GM21526 (cell line): ENCODE measurements around the gene COL25A1.
A peak's percentile ranks its signal among the peaks of the same experiment; 100 is the strongest.

ENCODE experiments used
- ATAC-seq: cut with Tn5 transposase; IDR thresholded peaks from one replicate; pipeline ENCODE4 v1.9.1; 2021; ENCODE audit warnings: moderate library complexity; ENCODE audit not compliant: unreplicated experiment, low FRiP score

COL25A1 gene

GRCh38 chr4:109302361-109303139, at the start of gene COL25A1:
COL25A1 (minus strand) TSS chr4:109302658.
- ATAC-seq = no peak

GRCh38 chr4:109350121-109350520, 47.7 kb upstream of the COL25A1 start:
- no peak for ATAC-seq

- ATAC-seq = no peak
Observed at GRCh38 chr4:109334129-109335105, 32.0 kb upstream of the COL25A1 start.

DNA sequence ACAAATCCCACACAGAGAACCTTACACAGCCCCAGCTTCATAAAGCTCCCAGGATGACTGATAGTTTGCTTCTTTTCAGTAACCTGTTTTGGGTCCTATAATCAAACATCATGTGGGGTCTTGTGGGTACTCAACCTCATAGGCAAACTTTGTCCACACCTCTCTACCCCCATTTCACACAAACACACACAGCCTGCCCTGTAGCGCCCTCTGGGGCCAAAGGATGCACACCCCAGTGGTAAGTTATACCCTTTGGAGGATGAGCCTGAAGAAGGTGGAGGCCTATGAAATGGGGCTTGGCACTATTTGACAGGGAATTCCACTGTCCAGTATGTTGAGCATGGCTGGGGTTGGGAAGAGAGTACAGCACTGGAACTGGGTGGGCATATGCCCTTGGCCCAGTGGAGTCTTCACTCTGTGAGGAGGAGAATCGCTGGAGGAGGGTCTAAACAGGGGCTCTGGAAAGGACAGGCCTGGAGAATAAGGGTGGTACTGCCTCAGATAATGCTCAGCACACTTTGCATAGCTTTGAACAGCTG, 30.5 kb upstream of the COL25A1 start:
- ATAC-seq = no peak

- ATAC-seq = no peak
Observed at GRCh38 chr4:109327641-109328040, 25.2 kb upstream of the COL25A1 start.

DNA sequence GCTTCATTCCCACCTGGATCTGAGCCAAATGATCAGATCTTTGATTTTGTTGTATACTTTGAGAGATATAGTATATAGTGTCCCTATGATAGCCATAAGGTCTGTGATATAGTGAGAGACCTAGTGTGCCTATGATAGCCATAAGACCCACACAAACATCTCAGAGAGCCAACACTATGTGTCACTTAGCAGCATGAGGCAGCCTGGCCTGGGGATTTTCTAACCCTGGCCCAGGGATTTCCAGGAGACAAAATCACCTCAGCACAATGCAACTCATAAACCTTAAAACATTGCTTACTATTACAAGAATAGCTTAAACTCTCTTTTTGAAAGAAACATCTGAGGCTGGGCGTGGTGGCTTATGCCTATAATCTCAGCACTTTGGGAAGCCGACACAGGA, 23.2 kb upstream of the COL25A1 start:
- ATAC-seq = no peak

- ATAC-seq = no peak
Observed at GRCh38 chr4:109323348-109323747, 20.9 kb upstream of the COL25A1 start.

GRCh38 chr4:109321232-109321631, 18.8 kb upstream of the COL25A1 start:
- peak; percentile 53 for ATAC-seq

GRCh38 chr4:109319684-109320083, 17.2 kb upstream of the COL25A1 start:
- ATAC-seq = no peak

DNA sequence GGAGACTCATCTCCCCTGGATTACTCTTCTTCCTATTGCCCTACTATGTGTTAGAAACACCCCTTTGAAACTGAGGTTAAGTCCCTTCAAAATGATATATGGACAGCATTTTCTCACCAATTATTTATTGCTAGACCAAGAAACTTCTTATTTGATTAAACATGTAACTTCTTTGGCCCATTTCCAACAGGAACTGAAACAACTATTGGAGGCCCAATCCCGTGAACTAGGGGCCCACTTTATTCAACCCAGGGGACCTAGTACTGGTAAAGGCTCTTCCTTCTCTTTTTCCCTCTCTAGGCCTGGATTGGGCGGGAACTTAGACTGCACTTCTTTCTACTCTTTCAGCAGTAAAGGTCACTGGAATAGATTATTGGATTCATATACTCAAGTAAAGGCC, 16.7 kb upstream of the COL25A1 start:
- ATAC-seq = no peak

DNA sequence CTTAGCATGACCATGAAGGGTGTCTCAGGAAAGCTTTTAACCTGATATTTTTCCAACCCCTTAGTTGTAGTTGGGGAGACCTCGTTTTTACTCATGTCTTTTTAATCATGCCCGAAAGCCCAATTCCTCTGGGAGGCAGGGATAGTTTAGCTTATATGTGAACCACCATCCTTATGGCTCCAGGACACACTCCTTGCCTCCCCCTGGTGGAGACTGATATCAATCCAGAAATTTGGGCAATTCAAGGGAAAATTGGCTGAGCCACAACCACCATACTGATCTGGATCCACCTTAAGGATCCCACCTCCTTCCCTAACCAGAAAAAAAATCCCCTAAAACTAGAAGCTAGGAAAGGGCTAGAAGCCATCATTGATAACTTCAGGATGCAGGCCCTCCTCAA, 13.4 kb upstream of the COL25A1 start:
- no peak for ATAC-seq

- no peak for ATAC-seq
Observed at GRCh38 chr4:109315341-109315740, 12.9 kb upstream of the COL25A1 start.

DNA sequence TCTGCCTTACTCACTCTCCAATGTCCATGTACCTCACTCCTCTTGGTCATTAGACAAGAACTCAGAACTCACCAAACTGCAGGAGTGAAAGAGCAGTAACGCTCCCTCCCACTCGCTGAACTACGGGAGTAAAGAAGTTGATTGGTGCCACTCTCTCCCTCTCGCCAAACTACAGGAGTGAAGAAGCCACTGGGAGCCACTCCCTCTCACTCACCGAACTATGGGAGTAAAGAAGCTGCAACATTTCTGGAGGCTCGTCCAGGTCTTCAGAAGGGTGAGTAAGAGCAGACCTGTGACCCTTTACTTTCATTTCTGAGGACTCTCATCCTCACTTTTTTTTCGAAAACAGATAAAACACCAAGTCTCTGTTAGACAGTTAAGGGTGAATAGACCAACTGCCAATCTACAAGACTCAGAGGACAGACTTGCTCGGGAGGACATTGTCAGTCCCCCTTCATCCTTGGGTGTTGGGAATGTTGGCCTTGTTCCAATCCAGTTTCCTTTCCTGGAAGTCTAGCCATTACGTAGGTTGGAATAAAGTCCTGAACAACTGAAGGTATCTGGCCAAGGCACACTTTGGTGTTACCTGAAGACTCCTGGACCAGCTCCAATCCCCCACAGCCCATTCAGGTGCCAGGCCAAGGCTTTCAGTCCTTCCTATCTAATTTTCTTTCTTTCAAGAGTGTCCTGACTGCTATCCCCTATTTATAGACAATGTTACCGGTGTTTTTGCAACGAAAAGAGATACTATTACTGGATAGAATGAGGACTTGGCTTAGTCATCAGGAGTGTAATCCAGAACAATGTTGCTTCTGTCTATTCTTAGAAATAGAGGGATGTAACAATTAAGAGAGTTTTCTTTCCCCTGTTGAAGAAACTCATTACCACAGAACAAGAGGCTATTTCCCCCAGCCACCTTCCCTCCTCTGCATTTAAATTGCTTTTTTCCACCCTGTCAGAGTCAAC, 11.0 kb upstream of the COL25A1 start:
- no peak for ATAC-seq

DNA sequence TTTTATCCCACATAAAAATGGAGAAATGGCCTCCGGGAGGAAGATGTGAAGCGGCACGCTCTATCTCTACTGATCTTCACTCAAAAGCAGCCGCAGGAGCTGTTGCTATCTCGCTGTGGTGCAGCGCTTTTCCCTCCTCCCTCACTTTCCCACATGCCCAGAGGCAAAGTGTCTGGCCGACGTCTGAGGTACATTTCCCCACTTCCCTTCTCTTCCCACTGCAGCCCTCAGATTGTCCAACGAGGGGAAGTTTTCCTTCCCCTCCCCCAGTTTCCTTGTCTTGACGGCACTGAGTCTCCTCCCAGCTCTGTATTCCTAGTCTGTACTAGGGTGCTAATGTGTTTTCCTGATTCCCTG, 660 bp upstream of the COL25A1 start:
- ATAC-seq = no peak

DNA sequence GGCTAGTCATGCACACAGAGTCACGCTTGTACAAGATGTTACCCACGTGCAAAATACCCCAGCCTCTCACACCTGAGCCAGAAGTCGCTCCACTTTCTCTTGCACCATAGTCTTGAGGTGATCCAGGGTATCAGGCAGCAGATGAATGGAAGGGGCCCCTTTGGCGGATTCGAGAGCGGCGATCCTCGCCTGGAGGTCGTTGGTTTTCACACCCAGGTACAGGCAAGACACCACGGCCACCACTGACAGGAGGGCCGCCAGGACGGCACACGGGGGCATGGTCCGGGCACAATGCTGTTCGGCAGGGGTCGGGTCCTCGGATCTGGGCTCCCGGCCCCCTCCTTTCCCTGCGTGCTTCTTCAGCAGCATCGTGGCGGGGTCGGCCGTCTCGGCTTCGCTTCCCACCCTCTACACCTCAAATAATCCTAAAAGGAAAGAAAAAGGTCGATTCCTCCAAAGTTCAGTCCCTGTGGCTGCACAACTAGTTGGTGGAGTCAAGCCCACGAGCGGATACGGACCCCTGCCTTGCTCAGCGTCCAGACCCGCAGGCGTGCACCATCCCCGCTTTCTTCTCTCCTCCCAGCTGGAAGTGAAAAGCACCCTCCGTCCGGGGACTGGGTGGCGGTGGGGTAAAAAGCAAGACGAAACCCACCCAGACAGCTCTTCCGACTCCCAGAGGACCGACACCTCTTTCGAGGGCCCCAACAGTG, 652 bp downstream of the COL25A1 start:
- ATAC-seq = no peak

GRCh38 chr4:109298279-109299010, 4.0 kb downstream of the COL25A1 start:
- ATAC-seq = peak; percentile 42

- ATAC-seq = no peak
Observed at GRCh38 chr4:109296527-109296926, 5.9 kb downstream of the COL25A1 start.

DNA sequence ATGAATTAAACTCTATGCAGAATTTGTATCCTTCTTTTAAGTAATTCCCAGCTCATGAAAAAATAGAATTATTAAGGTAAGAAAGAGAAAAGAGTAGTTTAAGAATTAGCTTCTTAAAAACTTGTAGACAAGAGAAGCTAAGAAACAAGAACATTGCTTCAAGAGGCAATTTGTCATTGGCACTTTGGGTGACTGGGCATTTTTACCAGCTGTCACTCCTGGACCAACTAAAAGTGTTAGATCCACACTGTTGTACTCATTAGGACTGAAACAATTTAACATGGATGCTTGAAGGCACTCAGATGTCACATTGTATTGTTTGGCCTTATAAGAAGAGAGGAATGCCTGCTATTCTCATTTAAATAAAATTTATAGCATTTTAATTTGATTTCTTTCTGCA, 7.4 kb downstream of the COL25A1 start:
- ATAC-seq = no peak

DNA sequence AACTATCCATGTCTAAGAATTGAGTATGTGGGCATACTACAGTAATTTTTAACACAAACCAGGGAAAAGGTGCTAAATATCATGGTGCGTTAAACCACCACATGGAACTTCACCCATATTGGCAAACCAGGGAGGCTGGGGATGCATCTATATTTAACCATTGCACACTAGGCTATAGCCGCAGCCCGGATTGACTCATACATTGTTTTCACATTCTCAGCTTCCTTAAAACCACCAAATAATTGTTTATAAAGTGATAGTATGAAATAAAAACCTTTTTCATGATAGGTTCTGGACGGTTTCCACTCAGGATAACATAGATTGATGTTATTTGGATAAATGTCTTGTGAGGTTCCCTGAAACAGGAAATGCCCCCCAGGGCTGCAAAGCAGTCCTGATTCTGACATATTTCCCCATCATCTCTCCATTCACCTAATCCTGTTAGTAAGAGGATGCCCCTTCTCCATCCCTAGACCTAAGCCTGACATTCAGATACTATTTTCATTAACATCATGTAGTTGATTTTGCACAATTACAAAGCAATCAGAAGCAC, 7.9 kb downstream of the COL25A1 start:
- ATAC-seq = no peak
